Suprapubic skin (tissue), 4 donors: ENCODE measurements around the gene VMO1.

ENCODE experiments used
- POLR2A ChIP-seq, 2 donors: fragments of 450-650 bp; IDR thresholded peaks; one replicate each; pipeline ENCODE4 v1.6.1; 2017; ENCODE audit warnings: antibody characterized with exemption in 2 of 2, mild to moderate bottlenecking in 2 of 2, moderate library complexity in 2 of 2
- POLR2AphosphoS5 ChIP-seq, 3 donors: sonication (generic); formaldehyde crosslinking; IDR thresholded peaks; one replicate each; pipeline ENCODE4 v1.6.1; 2017; ENCODE audit warnings: antibody characterized with exemption in 3 of 3
- TF ChIP-seq, protein P1 (sequence below), 2 donors: fragments of 200-600 bp in 1 of 2; fragments of 450-650 bp in 1 of 2; sonication (generic) in 1 of 2; IDR thresholded peaks; one replicate each; pipeline ENCODE4 v1.5.1; 2016 to 2019; ENCODE audit warnings: antibody characterized with exemption in 2 of 2, mild to moderate bottlenecking in 1 of 2, moderate library complexity in 1 of 2

DNA sequence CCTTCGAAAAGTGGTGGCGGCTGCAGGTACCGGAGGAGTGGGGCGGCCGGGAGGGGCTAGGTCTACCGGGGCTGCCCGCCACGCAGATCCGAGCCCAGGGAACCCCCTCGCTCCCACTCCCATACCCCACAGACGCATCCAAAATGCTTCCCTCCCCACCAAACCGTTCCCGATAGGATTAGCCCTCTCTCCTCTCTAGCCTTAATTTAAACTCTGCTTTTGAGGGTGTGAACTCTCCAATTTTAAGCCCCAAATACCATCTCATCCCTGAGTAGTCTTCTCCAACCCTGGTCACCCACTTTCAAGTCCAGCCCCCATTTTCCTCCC is 46.2 kb downstream of the VMO1 start:
- TF ChIP-seq POLR2AphosphoS5 (IDR thresholded peaks at IDR 0.05) (no peak), POLR2A (IDR thresholded peaks at IDR 0.05) (no peak)
- TF ChIP-seq, protein P1, sequence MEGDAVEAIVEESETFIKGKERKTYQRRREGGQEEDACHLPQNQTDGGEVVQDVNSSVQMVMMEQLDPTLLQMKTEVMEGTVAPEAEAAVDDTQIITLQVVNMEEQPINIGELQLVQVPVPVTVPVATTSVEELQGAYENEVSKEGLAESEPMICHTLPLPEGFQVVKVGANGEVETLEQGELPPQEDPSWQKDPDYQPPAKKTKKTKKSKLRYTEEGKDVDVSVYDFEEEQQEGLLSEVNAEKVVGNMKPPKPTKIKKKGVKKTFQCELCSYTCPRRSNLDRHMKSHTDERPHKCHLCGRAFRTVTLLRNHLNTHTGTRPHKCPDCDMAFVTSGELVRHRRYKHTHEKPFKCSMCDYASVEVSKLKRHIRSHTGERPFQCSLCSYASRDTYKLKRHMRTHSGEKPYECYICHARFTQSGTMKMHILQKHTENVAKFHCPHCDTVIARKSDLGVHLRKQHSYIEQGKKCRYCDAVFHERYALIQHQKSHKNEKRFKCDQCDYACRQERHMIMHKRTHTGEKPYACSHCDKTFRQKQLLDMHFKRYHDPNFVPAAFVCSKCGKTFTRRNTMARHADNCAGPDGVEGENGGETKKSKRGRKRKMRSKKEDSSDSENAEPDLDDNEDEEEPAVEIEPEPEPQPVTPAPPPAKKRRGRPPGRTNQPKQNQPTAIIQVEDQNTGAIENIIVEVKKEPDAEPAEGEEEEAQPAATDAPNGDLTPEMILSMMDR (IDR thresholded peaks at IDR 0.05) = no peak
